Left lung (tissue), 10 donors: ENCODE results near the gene F5. TPM values are rescaled to one million over a fixed set of nuclear protein-coding genes. Genes with fewer than 3 reads are reported as not detected.
"Not testable (repeated sequence)": the region's sequence is repeated elsewhere in the genome, so short reads cannot be mapped to it uniquely, and the experiment has no call there.

Experiments used
- ATAC-seq: fragments of 200-7000 bp; cut with Tn5 transposase; one replicate; pipeline ENCODE4 v1.9.1; 2020; ENCODE audit warnings: moderate library complexity
- DNase-seq, 4 donors: peaks; one replicate each; pipeline ENCODE4 v3.0.0-alpha.2; 2013 to 2020
- H3K27ac ChIP-seq, 2 donors: fragments of 200-600 bp; sonication (generic) in 1 of 2; one replicate each; pipeline versions ENCODE4 v1.5.0 to v1.8.0; 2020 to 2021
- H3K27me3 ChIP-seq, 2 donors: fragments of 200-600 bp; sonication (generic) in 1 of 2; one replicate each; pipeline versions ENCODE4 v1.5.0 to v1.8.0; 2020 to 2021
- H3K36me3 ChIP-seq, 2 donors: fragments of 200-600 bp; sonication (generic) in 1 of 2; one replicate each; pipeline versions ENCODE4 v1.5.0 to v1.8.0; 2020 to 2021
- H3K4me1 ChIP-seq, 2 donors: fragments of 200-600 bp; one replicate each; pipeline ENCODE4 v1.8.0; 2021
- H3K4me3 ChIP-seq, 2 donors: fragments of 200-600 bp; sonication (generic) in 1 of 2; one replicate each; pipeline versions ENCODE4 v1.5.0 to v1.8.0; 2020 to 2021; ENCODE audit warnings: mild to moderate bottlenecking in 1 of 2
- H3K9me3 ChIP-seq, 2 donors: fragments of 200-600 bp; sonication (generic) in 1 of 2; one replicate each; pipeline versions ENCODE4 v1.5.0 to v1.8.0; 2020 to 2021
- CTCF ChIP-seq, 2 donors: fragments of 200-600 bp; sonication (generic) in 1 of 2; IDR thresholded peaks; one replicate each; pipeline versions ENCODE4 v1.5.0 to v1.8.0; 2021; ENCODE audit warnings: antibody characterized with exemption in 2 of 2
- intact Hi-C, 2 donors: fragments of 100-400 bp; cut with DNase I; formaldehyde crosslinking; loops; one replicate each; pipeline versions ENCODE4 v1.11.2 to v1.14.2; 2022
- polyA plus RNA-seq, 6 donors: library from polyadenylated mRNA; unstranded; fragments of 120-200 nt; gene quantifications; one replicate each; pipeline ENCODE4 v1.2.1, GENCODE V29; 2013; ENCODE audit not compliant: insufficient read length in 6 of 6
- total RNA-seq, 2 donors: library from RNA; stranded (reverse); fragmentation: NEBNext Ultra II Directional; extraction: Animal tissue kit (Norgen Biotek cat#: 25700); gene quantifications; one replicate each; pipeline ENCODE4 v1.2.1, GENCODE V29; 2021
- donor health status: DM: no; HTN: yes; CAD: no.
- donor health status: DM: no; HTN: no; CAD: no.

Gene F5
- total and polyA plus RNA-seq, 8 donors: 0.03 to 7.2 (median 0.23) TPM

GRCh38 chr1:169509354-169509753, 76.9 kb downstream of the F5 start:
- Histone ChIP-seq H3K4me3 (no peak overlapping the region), H3K36me3 (no peaks in the 10 kb centered on the region), H3K27ac (no peak overlapping the region), H3K4me1 (peaks cover 0 to 12% of the 10 kb centered on the region in 2 donors), H3K9me3 (no peaks in the 10 kb centered on the region), H3K27me3 (no peaks in the 10 kb centered on the region)
- ATAC-seq: peak; percentile 71
- intact Hi-C loops: no loop called here
- DNase-seq: no peak
- TF ChIP-seq CTCF (IDR thresholded peaks at IDR 0.05): no peak

- intact Hi-C loops: no loop called here
- H3K9me3 ChIP-seq: no peaks in the 10 kb centered on the region
- H3K27me3 ChIP-seq: no peaks in the 10 kb centered on the region
- no peak overlapping the region for H3K4me3 ChIP-seq
- H3K27ac ChIP-seq: no peak overlapping the region
- DNase-seq (no peak), ATAC-seq (peak; percentile 56)
- peaks cover 0 to 11% of the 10 kb centered on the region in 2 donors for H3K4me1 ChIP-seq
- no peaks in the 10 kb centered on the region for H3K36me3 ChIP-seq
- TF ChIP-seq CTCF (IDR thresholded peaks at IDR 0.05): no peak
Observed at GRCh38 chr1:169508432-169509338, 77.6 kb downstream of the F5 start.

GRCh38 chr1:169507413-169507812, 78.9 kb downstream of the F5 start:
- Histone ChIP-seq H3K27ac (no peak overlapping the region), H3K4me3 (no peak overlapping the region), H3K27me3 (no peaks in the 10 kb centered on the region), H3K4me1 (peaks cover 0 to 9% of the 10 kb centered on the region in 2 donors), H3K36me3 (no peaks in the 10 kb centered on the region), H3K9me3 (no peaks in the 10 kb centered on the region)
- no peak for TF ChIP-seq CTCF (IDR thresholded peaks at IDR 0.05)
- intact Hi-C loops: no loop called here
- DNase-seq (no peak), ATAC-seq (no peak)

- H3K4me1 ChIP-seq, intact Hi-C loops, ATAC-seq, H3K27ac ChIP-seq, H3K4me3 ChIP-seq, H3K9me3 ChIP-seq, H3K36me3 ChIP-seq, DNase-seq, H3K27me3 ChIP-seq: not testable (repeated sequence)
Observed at GRCh38 chr1:169503601-169504000, 82.7 kb downstream of the F5 start.

GRCh38 chr1:169499807-169500206, 86.5 kb downstream of the F5 start:
- no peak for TF ChIP-seq CTCF (IDR thresholded peaks at IDR 0.05)
- H3K27ac ChIP-seq: no peak overlapping the region
- no peaks in the 10 kb centered on the region for H3K27me3 ChIP-seq
- DNase-seq (no peak), ATAC-seq (no peak)
- H3K4me1 ChIP-seq: no peaks in the 10 kb centered on the region
- H3K9me3 ChIP-seq: no peaks in the 10 kb centered on the region
- intact Hi-C loops: no loop called here
- H3K36me3 ChIP-seq: no peaks in the 10 kb centered on the region
- no peak overlapping the region for H3K4me3 ChIP-seq
